Measurements from ENCODE around the gene CNGA3.

The CNGA3 gene

DNA sequence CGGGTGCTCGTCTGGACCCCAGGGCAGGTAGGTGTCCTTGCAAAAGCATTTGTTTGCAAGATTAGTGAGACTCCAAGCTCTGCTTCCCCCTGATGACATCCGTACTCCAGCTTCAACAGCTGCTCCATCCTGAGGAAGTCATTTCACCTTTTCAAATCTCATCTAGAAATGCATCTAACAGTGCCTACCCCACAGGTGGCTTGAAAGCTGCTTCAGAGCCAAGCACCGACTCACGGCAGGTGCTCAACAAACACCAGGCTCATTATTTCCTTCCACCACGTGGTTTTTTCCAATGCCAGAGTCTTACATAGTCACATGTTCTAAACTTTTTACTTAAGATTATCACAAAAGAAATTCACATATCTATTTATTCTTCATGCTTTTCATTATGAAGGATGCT lies 31.9 kb downstream of the CNGA3 start:
- DNase-seq = no peak

DNA sequence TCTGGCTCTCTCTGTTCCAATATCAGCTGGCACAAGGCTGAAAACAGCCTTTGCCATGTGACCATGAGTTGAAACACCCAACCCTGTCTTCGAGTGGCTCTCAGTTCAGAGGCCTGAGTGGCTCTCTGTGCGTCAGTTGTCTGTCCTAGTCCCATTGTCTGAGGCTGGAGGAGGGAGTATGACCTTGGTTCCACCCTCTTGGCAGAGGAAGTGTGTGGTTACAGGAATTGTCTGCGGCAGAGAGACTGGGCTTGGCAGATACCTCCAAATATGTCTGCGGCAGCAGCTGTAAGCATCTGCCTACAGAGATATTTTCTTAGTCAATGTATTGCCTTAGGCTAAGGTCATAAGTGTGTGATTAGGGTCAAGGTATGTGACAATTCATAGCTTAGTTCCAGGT lies 32.6 kb downstream of the CNGA3 start:
- DNase-seq = no peak

GRCh38 chr2:98379311-98380202 lies 33.3 kb downstream of the CNGA3 start:
- no peak for DNase-seq

DNA sequence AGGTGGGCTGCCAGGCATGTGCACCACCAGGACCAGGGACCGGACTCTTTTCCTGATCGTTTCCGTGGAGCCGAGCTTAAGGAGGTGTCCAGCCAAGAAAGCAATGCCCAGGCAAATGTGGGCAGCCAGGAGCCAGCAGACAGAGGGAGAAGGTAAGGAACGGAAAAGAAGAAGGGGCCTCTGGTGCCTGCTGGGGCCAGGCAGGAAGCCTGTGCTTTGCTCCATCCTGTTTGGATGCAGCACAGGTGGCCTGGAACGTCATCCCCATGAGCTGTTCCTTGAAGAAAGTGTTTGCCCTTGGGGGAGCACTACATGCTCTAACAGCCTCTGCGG lies 33.9 kb downstream of the CNGA3 start:
- DNase-seq = no peak

- DNase-seq = no peak
Measured at GRCh38 chr2:98381494-98381893, 35.2 kb downstream of the CNGA3 start.

- no peak for DNase-seq
Measured at GRCh38 chr2:98382086-98382485, 35.8 kb downstream of the CNGA3 start.

- no peak for DNase-seq
Measured at GRCh38 chr2:98382739-98383138, 36.5 kb downstream of the CNGA3 start.

GRCh38 chr2:98383166-98383565 lies 36.9 kb downstream of the CNGA3 start:
- DNase-seq = no peak

DNA sequence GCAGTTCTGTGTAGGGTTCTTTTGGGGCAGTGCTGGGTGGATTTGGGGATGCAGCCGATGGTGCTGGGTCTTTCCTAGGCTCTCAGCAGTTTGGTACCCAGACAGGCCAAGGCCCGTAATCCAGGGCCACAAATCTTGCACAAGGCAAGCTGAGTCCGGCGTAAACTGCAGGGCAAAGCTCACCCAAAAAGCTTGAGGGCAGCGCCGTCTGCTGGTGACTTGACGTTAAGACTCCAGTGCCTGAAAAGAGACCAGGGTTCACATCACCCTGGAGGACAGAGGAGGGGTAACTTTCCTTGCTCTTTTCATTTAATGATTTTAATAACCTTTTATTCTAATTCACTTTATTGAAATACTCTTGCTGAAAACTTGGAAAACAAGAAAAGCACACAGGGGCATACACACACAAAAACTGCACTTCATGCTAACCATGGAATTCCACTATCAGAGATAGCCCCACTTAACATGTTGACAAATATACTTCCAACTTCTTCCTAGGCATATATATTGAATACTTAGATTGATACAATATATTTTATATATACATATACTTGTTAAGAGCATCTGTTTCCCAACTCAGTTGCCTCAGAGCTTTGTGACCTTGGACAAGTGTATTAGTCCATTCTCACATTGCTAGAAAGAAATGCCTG lies 38.9 kb downstream of the CNGA3 start:
- DNase-seq = peak; percentile 47

DNA sequence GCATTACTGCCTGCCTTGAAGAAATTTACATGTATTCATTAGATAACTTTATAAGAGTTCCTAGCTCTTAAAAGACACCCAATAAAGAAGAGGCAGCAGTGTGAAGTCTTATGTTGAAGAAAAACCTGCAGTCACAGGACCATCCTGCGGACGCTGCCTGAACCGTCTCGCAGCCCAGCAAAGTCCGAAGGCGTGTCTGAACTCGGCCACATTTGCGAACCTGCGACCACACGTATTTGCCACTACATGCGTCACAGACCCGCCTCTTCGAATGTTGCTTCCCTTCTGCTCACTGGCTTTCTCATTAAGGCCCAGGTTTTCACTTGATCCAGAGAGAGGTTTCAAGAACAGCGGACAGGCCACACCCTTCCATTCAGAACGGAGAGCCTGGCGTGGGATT lies 41.2 kb downstream of the CNGA3 start:
- no peak for DNase-seq

DNA sequence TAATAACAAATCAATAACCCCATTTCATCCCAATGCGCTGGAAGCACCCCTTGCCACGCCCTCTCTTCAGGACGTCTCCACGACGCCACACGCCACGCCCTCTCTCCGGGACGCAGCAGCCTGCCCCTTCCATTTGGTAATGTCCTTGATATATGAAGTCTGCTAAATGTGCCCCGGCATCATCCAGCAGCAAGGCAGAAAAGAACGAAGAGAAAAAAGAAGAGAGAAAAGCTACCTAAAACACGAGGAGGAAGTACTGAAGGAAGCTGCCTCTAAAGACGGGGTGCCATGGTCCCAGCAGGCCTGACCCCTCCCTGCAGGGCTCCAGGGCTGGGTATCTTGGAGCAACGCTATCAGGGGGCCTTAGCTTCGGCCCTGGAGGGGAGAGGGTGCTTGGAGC lies 41.8 kb downstream of the CNGA3 start:
- DNase-seq = no peak

DNA sequence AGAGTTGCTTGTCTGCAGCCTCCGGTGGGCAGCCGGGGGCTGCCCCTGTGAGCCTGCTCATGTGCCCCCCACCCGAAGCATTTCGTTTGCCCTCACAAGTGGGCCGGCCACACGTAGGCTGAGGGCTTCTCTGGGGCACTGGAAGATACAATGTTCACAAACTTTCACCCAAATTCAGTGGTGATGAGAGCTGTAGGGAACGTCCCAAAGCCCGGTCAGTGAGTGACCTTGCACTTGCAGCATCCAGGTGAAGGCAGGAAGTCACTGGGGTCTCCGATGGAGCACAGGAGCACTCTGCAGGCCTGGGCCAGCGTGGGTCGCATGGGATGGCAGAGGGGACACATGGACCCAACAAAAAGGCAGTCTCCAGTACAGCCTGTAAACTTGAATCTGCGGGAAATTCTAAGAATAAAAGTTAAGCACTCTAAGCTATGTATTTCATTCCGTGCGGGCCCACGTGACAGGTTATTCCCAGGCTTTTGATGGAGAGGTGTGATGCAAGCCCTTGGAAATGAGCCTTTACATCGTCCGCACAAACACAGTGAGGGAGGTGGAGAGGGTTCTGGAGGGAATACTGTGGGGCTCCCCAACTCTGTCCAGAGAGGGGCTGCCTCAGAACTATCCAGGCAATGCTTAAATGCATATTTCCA lies 42.5 kb downstream of the CNGA3 start:
- no peak for DNase-seq

- DNase-seq = no peak
Measured at GRCh38 chr2:98389251-98389605, 43.0 kb downstream of the CNGA3 start.

DNA sequence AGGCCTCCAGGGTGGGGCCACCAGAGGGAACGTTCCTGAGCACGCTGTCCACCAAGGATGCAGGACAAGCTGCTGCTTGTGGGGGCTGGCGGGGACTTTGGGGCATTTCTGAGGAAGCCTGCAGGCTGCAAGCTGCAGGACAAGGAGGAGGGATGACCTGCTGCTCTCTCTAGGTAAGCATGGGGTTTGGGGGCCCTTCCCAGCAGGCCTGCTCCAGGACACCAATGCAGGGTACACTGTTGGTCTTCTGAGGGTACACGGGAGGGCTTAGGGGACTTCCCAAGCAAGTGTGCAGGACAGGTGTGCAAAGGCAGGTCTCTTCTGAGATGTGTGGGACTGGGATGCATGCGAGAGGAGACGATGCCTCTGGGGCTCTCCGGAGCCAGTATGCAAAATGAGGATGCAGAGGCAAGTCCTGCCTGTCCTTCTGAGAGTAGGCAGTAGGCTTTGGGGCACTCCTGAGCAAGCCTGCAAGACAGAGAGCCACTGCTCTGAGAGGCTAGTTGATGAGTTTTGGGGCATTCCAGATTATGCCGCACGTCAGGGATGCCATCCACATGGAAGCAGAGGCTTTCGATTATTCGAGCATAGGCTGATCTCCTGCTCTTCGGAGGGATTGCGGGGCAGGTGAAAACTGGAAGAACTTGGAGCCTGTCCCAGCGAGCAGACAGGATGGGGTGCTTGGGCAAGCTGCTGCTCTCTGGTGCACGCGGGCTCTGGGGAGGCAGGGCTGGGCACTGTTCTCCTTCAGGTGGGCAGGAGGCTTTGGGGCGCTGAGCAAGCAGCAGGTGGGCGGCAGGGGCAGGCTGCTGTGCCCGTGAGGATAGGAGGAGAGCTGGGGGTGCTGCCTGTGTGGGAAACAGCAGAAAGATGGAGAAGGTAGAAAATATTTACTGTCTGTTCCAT lies 44.6 kb downstream of the CNGA3 start:
- DNase-seq = no peak

DNA sequence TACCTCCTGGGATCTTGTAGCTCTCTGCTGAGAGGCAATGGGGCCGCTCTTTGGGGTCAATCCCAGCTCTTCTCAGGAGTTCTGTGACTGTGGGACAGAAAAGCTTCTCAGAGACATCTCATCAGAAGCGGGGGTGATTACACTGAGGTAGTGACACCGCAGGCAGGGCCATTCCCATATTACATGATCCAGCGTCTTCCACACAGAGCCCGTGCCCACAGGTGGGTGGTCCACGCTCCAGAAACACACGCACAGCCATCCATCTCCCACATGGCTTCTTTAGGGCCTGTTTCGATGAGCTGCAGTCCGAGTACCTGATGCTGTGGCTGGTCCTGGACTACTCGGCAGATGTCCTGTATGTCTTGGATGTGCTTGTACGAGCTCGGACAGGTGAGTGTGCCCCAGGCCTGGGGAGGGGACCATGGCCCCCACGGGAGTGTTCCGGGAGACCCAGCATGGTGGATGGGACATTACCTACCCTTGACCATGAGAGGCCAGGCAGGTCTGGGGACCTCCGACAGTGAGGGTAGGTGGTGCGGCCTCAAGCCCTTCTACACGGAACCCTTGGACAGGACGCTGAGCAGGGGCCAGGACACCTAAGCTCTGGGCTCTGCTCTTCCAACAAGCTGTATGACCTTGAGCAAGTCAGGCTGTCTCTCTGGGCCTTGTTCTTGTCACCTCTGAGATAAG lies 45.5 kb downstream of the CNGA3 start:
- no peak for DNase-seq

- no peak for DNase-seq
Measured at GRCh38 chr2:98393354-98393753, 47.1 kb downstream of the CNGA3 start.

DNA sequence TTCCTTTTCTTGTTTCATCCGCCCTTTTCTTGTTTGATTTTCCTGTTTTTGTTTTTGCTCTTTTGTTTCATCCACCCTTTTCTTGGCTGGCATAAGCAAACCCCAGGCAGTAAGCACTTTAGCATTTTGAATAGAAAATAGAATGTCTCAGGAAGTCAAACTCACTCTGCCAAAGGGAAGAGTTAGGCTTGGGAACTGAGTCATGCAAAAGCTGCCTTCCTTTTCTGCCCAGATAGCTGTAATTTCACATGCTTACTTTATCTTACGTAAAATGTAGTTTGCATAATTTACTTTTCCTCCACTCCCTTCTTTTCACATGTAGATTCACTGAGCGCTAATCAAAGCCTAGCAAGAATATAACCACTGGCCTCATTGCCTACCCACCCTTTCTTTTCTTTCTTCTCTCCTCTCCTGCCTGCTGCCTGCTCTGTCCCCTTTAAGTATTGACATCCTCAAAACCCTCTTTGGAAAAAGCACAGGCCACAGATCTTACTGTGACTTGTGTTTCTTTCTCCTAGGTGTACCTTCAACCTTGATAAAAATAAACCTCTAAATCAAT lies 48.4 kb downstream of the CNGA3 start:
- no peak for DNase-seq

DNA sequence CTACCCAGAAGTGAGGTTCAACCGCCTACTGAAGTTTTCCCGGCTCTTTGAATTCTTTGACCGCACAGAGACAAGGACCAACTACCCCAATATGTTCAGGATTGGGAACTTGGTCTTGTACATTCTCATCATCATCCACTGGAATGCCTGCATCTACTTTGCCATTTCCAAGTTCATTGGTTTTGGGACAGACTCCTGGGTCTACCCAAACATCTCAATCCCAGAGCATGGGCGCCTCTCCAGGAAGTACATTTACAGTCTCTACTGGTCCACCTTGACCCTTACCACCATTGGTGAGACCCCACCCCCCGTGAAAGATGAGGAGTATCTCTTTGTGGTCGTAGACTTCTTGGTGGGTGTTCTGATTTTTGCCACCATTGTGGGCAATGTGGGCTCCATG lies 49.7 kb downstream of the CNGA3 start:
- DNase-seq = no peak

- no peak for DNase-seq
Measured at GRCh38 chr2:98396745-98397355, 50.6 kb downstream of the CNGA3 start.

- DNase-seq = no peak
Measured at GRCh38 chr2:98399140-98399539, 52.9 kb downstream of the CNGA3 start.

DNA sequence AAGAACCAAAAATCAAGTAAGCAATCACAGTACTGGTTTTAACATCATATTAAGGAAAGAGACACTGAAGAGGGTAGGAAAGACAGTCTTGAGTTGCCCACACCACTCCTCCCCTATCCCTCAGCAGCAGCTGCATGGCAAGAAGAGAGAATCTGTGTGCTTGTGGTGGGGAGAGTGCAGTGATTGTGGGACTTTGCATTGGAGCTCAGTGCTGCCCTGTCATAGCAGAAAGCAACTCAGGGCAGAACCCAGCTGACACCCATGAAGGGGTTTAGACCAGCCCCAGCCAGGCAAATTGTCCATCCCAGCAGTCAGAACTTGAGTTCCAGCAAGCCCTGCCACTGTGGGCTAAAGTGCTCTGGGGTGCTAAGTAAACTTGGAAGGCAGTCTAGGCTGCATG lies 57.6 kb downstream of the CNGA3 start:
- DNase-seq = no peak
